Type B pancreatic cell (in vitro differentiated cells): ENCODE results near the gene MREG. TPM values are rescaled to one million over a fixed set of nuclear protein-coding genes. Genes with fewer than 3 reads are reported as not detected.

Experiments
- DNase-seq: peaks from one replicate; pipeline ENCODE4 v3.0.0; 2021; ENCODE audit warnings: mixed read lengths; ENCODE audit not compliant: unreplicated experiment; ENCODE audit errors: extremely low spot score
- H3K27ac Mint-ChIP-seq: 2 replicates; pipeline ENCODE4 v1.8.0; 2021; ENCODE audit warnings: mild to moderate bottlenecking, mixed read lengths
- H3K27me3 Mint-ChIP-seq: 2 replicates; pipeline ENCODE4 v1.8.0; 2021; ENCODE audit warnings: mixed read lengths
- H3K36me3 Mint-ChIP-seq: 2 replicates; pipeline ENCODE4 v1.8.0; 2021; ENCODE audit warnings: mixed read lengths
- H3K4me1 Mint-ChIP-seq: one replicate; pipeline ENCODE4 v1.8.0; 2021; ENCODE audit warnings: mixed read lengths; ENCODE audit not compliant: unreplicated experiment
- H3K4me3 Mint-ChIP-seq: 2 replicates; pipeline ENCODE4 v1.8.0; 2021; ENCODE audit warnings: mild to moderate bottlenecking, mixed read lengths
- H3K9me3 Mint-ChIP-seq: 2 replicates; pipeline ENCODE4 v1.8.0; 2021; ENCODE audit warnings: mixed read lengths
- total RNA-seq: library from RNA; stranded (reverse); gene quantifications from 2 replicates; pipeline ENCODE4 v1.2.1, GENCODE V29; 2021; ENCODE audit warnings: low replicate concordance
- TF ChIP-seq, protein P1 (sequence below): fragments of 200-600 bp; sonication (generic); conservative IDR thresholded peaks from 2 replicates; pipeline ENCODE4 v1.5.0; 2021; ENCODE audit warnings: antibody characterized with exemption, mild to moderate bottlenecking

The MREG gene
- total RNA-seq, 1 donor from 2014 or later = 15.7 TPM

DNA sequence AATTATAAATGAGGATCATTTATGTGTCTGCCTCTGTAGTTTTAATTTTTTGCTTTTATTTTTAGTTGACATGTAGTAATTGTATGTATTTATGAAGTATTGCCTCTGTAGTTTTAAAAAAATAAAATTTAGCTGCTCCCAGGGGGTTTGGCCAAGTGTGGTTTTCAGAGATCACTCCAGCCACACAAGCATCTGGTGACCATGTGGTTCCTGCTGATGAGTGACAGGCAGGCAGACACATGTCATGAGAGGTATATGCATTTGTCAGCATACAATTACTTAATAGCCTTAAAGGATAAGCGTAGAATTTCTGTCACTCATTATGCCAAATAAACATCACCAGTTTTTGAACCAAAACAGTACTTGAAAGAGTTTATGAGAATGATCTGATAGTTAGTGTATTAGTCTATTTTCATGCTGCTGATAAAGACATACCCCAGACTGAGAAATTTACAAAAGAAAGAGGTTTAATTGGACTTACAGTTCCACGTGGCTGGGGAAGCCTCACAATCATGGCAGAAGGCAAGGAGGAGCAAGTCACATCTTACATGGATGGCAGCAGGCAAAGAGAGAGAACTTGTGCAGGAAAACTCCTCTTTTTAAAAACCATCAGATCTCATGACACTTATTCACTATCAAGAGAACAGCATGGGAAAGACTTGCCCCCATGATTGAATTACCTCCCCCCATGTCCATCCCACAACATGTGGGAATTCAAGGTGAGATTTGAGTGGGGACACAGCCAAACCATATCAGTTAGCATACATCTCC lies 29.6 kb downstream of the MREG start:
- Mint-ChIP-seq H3K27me3 (no peaks in the 10 kb centered on the region), H3K36me3 (peaks cover 23% of the 10 kb centered on the region), H3K27ac (no peak overlapping the region), H3K4me1 (no peaks in the 10 kb centered on the region), H3K9me3 (no peaks in the 10 kb centered on the region), H3K4me3 (no peak overlapping the region)
- TF ChIP-seq, protein P1, sequence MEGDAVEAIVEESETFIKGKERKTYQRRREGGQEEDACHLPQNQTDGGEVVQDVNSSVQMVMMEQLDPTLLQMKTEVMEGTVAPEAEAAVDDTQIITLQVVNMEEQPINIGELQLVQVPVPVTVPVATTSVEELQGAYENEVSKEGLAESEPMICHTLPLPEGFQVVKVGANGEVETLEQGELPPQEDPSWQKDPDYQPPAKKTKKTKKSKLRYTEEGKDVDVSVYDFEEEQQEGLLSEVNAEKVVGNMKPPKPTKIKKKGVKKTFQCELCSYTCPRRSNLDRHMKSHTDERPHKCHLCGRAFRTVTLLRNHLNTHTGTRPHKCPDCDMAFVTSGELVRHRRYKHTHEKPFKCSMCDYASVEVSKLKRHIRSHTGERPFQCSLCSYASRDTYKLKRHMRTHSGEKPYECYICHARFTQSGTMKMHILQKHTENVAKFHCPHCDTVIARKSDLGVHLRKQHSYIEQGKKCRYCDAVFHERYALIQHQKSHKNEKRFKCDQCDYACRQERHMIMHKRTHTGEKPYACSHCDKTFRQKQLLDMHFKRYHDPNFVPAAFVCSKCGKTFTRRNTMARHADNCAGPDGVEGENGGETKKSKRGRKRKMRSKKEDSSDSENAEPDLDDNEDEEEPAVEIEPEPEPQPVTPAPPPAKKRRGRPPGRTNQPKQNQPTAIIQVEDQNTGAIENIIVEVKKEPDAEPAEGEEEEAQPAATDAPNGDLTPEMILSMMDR = no peak
- no peak for DNase-seq

DNA sequence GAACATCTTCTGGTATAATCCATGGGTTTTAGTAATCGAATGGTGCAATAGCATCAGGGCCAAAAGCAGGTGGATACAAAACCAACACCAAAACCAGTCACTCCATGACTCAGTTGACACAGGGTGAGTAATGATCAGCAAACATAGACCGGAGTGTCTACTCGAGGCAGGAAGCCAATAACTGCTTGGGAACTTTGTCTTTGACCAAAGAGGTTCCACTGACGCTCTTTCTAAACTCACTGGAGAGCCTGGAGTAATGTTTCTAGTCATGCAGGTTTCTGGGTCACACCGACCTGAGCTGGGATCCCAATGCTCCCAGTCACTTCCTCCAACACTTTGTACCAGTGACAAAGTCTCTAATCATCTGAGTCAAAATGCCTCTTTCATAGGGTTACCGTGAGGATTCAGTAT lies 30.9 kb downstream of the MREG start:
- Mint-ChIP-seq H3K27ac (no peak overlapping the region), H3K4me3 (no peak overlapping the region), H3K36me3 (peaks cover 23% of the 10 kb centered on the region), H3K4me1 (no peaks in the 10 kb centered on the region), H3K27me3 (no peaks in the 10 kb centered on the region), H3K9me3 (no peaks in the 10 kb centered on the region)
- DNase-seq = no peak
- TF ChIP-seq, protein P1 = no peak

DNA sequence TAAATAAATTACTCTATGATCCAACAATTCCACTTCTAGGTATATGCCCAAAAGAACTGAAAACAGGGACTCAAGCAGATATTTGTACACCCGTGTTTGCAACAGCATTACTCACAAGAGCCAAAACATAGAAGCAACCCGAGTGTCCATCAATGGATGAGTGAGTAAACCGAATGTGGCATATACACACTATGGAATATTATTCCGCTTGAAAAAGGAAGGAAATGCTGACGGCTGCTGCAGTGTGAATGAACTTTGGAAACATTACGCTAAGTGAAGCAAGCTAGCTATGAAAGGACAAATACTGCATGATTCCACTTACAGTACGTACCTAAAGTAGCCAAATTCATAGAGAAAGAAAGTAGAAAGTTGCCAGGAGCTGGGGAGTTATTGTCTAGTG lies 32.2 kb downstream of the MREG start:
- Mint-ChIP-seq H3K4me3 (no peak overlapping the region), H3K4me1 (no peaks in the 10 kb centered on the region), H3K27me3 (no peaks in the 10 kb centered on the region), H3K9me3 (no peaks in the 10 kb centered on the region), H3K36me3 (peaks cover 17% of the 10 kb centered on the region), H3K27ac (no peak overlapping the region)
- TF ChIP-seq, protein P1 = no peak
- DNase-seq = no peak

DNA sequence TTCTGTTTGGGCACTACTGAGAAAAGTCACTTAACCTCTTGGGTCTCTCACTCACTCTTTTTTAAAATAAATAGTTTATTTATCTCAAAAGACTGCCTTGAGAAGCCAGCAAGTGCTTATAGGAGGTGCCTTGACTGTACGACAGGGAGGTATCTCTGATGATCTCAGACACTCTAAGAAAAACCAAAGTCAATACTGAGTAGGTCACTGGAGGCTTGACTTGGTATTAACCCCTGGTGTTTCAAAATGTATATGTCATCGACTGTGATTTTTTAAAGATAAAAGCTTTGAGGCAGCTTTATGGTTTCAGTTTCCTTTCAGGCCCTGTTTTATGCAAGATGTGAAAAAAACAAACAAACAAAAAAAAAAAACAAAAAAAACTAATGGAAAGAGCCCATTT lies 33.7 kb downstream of the MREG start:
- no peak overlapping the region for H3K4me3 Mint-ChIP-seq
- TF ChIP-seq, protein P1 = no peak
- H3K9me3 Mint-ChIP-seq = no peaks in the 10 kb centered on the region
- no peak overlapping the region for H3K27ac Mint-ChIP-seq
- peaks cover 10% of the 10 kb centered on the region for H3K36me3 Mint-ChIP-seq
- peaks cover 2% of the 10 kb centered on the region for H3K4me1 Mint-ChIP-seq
- H3K27me3 Mint-ChIP-seq = no peaks in the 10 kb centered on the region
- no peak for DNase-seq

DNA sequence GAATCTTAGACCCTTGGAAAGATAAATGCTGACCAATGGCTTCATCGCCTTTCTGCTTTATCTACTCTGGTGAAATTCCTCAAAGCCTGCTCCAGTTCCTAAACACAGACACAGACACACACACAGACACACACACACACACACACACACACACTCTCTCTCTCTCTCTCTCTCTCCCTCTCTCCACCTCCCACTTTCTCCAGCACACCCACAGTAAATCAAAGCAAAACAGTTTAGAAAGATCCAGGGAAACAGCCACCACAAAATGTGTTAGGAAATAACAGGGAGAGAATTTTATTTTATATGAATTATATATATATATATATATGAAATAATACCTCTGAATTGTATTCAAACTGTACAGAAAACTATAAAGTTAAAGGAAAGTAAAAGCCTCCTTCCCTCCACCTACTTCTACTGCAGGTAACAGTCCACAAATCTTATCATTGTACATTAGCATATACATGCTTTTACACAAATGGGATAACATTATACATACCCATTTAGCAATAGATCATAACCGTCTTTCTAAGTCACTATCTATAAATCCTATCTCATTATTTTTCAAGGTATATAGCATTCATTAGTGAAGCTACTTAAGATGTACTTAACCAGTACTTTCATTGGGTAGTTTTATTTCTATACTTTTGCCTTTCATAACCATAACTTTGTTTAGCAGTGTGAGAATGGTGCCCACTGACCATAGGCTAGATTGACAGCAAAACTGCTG lies 38.5 kb downstream of the MREG start:
- Mint-ChIP-seq H3K27ac (no peak overlapping the region), H3K36me3 (peaks cover 8% of the 10 kb centered on the region), H3K4me1 (peaks cover 17% of the 10 kb centered on the region), H3K27me3 (no peaks in the 10 kb centered on the region), H3K9me3 (no peaks in the 10 kb centered on the region), H3K4me3 (no peak overlapping the region)
- DNase-seq = no peak
- TF ChIP-seq, protein P1 = no peak
